LNCaP clone FGC (cell line): ENCODE results near the gene SULT1E1.

Experiments
- DNase-seq: peaks from one replicate; pipeline ENCODE4 v3.0.0-alpha.2; 2011; ENCODE audit warnings: low read depth
- H3K4me3 ChIP-seq: 2 replicates; pipeline ENCODE4 v1.5.1; 2011; ENCODE audit warnings: mild to moderate bottlenecking, low read depth, low read length, control low read depth
- TF ChIP-seq, protein P1 (sequence below): IDR thresholded peaks from 2 replicates; pipeline ENCODE4 v1.5.1; 2012; ENCODE audit warnings: mild to moderate bottlenecking; ENCODE audit not compliant: control insufficient read depth, insufficient read depth; ENCODE audit errors: extremely low read depth

The SULT1E1 gene, protein sequence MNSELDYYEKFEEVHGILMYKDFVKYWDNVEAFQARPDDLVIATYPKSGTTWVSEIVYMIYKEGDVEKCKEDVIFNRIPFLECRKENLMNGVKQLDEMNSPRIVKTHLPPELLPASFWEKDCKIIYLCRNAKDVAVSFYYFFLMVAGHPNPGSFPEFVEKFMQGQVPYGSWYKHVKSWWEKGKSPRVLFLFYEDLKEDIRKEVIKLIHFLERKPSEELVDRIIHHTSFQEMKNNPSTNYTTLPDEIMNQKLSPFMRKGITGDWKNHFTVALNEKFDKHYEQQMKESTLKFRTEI

DNA sequence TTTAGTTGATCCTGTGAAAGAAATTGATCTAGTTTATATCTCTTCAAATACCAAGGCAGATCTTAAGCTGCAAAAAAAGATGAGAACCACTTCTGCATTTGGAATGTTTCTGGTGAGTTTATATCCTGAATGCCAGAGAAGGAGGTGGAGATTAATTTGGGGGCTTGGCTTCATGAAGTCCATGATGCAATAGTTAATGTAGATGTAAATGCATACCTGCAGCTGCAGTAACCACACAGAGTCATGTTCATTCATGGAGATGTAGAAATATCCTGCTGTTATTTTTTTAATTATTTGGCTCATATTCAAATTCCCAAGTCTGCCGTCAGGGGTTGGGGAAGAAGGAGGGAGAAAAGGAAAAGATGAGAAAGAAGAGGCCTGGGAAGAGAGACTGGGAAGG, at the start of gene SULT1E1:
Gene SULT1E1 (minus strand): TSS at position 94 of the 400 bp plus-strand sequence. CDS start 2,501 bp downstream, outside the sequence.
- DNase-seq, result no peak
- TF ChIP-seq, protein P1, sequence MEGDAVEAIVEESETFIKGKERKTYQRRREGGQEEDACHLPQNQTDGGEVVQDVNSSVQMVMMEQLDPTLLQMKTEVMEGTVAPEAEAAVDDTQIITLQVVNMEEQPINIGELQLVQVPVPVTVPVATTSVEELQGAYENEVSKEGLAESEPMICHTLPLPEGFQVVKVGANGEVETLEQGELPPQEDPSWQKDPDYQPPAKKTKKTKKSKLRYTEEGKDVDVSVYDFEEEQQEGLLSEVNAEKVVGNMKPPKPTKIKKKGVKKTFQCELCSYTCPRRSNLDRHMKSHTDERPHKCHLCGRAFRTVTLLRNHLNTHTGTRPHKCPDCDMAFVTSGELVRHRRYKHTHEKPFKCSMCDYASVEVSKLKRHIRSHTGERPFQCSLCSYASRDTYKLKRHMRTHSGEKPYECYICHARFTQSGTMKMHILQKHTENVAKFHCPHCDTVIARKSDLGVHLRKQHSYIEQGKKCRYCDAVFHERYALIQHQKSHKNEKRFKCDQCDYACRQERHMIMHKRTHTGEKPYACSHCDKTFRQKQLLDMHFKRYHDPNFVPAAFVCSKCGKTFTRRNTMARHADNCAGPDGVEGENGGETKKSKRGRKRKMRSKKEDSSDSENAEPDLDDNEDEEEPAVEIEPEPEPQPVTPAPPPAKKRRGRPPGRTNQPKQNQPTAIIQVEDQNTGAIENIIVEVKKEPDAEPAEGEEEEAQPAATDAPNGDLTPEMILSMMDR, result no peak
- H3K4me3 ChIP-seq, result no peak within 1 kb of the TSS

DNA sequence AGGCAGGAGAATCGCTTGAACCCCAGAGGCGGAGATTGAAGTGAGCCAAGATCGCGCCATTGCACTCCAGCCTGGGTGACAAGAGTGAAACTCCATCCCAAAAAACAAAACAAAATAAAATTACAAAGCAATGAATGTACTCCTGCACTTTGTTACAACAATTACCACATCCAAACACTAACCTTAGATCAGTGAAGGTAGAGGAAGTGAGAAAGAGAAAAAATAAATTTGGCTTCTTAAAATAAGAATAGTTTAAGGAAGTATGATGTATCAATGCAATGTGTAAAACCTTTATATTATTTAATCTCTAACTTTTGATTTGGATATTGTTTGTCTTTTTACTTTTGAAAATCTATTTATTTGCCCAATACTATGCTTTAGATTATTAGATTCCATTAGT, 49.2 kb upstream of the SULT1E1 start:
- H3K4me3 ChIP-seq, result no peak overlapping the region
- no peak for DNase-seq
- TF ChIP-seq, protein P1, result no peak

DNA sequence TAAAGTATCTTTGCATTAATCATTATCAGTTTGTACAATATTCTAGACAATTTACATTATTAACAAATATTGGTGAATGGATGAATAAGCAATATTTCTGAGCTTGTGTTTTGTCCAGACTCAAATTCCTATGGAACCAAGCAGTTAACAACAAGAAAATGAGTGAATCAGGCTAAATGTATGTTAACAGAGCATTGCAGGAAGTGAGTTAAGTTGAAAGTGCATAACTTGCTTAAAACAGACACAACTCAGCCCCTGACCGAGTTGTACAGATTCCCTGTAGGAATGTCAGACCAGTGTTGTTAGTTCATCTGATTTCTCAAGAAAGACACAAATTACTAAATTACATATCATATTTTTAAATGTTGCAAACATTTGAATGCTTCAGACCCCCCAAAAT, 47.2 kb upstream of the SULT1E1 start:
- no peak for DNase-seq
- no peak overlapping the region for H3K4me3 ChIP-seq
- TF ChIP-seq, protein P1, result no peak

DNA sequence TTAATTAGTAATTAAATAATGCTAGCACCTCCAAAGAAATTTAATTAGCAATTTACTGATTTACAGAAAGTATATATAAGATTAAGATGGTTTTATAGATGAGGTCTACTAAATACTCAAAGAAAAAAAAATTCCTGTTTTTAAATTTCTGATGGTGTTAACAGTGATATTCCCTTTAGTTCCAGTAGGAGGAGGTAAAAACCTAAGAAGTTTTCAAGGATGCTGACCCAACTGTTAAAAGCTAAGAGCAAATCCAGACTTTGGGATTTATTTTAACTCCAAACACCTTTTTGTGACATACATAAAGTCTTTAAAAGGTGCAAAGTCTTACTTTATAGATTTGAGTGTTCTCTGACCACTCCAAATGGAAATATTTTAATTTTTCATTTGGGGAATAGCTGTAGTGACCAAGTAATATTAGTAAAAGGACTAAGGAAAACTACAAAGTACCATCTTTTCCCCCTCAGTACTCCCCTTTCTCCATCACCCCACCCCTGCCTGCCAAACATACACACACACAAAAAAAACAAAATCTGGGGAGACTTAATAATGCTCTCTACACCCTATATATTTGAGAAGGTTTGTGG, 36.7 kb upstream of the SULT1E1 start:
- TF ChIP-seq, protein P1, result peak; percentile 50
- H3K4me3 ChIP-seq, result no peak overlapping the region
- no peak for DNase-seq

DNA sequence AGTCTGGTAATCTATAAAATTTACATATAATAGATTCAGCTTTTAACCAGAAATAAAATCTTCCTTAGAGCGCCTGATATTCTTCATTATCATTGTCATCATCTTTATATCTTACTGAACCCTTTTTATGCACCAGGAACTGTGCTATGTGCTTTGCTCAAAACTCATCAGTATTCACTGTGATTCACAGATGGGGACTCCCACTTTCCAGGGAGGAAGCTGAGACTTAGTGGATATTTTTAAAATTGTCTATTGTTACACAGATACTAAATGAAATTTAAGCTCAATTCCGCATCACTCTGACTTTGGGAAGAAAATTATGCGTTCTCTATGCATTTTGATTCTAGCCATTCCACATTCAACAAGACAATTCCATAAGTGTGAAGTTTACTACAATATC, 34.8 kb upstream of the SULT1E1 start:
- TF ChIP-seq, protein P1, result no peak
- H3K4me3 ChIP-seq, result no peak overlapping the region
- DNase-seq, result no peak

DNA sequence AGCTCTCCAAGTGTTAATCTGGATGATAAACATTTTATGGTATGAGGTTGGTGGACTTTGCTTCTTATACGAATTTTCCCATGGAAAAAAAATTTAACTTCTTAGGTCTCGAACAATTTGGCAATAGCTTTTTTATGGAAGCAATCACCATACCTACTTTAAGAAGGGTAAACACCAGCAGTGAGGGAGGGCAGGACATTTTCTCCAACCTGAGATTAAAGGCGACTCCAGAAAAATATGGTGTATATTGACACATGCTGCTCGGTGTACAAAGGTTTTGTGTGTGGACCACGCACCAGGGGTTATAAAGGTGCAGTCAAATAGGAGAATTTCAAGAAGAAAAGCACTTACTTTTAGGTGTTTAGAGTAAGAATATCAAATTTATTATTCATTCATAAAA, 34.2 kb upstream of the SULT1E1 start:
- H3K4me3 ChIP-seq, result no peak overlapping the region
- TF ChIP-seq, protein P1, result no peak
- no peak for DNase-seq

DNA sequence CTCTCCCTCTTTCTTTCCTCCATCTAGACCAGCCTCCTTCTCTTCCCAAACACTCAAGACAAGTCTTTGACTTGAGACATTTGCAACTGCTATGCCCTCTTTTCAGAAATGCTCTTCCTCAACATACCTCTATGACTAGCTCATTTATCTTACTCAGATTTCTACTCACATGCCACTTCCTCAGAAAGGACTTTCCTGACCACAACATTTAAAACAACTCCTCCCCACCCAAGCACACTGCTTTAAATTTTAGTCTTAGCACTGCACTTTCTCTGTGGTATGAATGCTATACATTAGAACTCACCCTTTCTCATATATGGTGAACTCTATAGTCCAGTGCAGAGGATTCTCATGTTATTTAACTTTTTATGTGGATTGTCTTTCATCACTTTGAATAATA, 28.4 kb upstream of the SULT1E1 start:
- no peak for DNase-seq
- H3K4me3 ChIP-seq, result no peak overlapping the region
- TF ChIP-seq, protein P1, result no peak
